Astrocyte (in vitro differentiated cells and primary cell): ENCODE results near the gene HMGCL.
"Not testable (repeated sequence)": the region's sequence is repeated elsewhere in the genome, so short reads cannot be mapped to it uniquely, and the experiment has no call there.

Source experiments
- EZH2 ChIP-seq: IDR thresholded peaks from 2 replicates; pipeline ENCODE4 v1.6.1; 2012; ENCODE audit warnings: mild to moderate bottlenecking, low read length, inconsistent platforms; ENCODE audit not compliant: insufficient read depth
- TF ChIP-seq, protein P1 (sequence below): IDR thresholded peaks from 2 replicates; pipeline ENCODE4 v1.5.1; 2011; ENCODE audit warnings: low read depth, mild to moderate bottlenecking, inconsistent platforms, low read length, moderate library complexity; ENCODE audit not compliant: insufficient read depth

DNA sequence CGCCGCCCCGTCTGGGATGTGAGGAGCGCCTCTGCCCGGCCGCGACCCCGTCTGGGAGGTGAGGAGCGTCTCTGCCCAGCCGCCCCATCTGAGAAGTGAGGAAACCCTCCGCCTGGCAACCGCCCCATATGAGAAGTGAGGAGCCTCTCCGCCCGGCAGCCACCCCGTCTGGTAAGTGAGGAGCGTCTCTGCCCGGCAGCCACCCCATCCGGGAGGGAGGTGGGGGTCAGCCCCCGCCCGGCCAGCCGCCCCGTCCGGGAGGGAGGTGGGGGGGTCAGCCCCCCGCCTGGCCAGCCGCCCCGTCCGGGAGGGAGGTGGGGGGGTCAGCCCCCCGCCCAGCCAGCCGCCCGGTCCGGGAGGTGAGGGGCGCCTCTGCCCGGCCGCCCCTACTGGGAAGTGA is 27.9 kb upstream of the HMGCL start:
- TF ChIP-seq, protein P1, sequence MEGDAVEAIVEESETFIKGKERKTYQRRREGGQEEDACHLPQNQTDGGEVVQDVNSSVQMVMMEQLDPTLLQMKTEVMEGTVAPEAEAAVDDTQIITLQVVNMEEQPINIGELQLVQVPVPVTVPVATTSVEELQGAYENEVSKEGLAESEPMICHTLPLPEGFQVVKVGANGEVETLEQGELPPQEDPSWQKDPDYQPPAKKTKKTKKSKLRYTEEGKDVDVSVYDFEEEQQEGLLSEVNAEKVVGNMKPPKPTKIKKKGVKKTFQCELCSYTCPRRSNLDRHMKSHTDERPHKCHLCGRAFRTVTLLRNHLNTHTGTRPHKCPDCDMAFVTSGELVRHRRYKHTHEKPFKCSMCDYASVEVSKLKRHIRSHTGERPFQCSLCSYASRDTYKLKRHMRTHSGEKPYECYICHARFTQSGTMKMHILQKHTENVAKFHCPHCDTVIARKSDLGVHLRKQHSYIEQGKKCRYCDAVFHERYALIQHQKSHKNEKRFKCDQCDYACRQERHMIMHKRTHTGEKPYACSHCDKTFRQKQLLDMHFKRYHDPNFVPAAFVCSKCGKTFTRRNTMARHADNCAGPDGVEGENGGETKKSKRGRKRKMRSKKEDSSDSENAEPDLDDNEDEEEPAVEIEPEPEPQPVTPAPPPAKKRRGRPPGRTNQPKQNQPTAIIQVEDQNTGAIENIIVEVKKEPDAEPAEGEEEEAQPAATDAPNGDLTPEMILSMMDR, result not testable (repeated sequence)
- not testable (repeated sequence) for TF ChIP-seq EZH2
